ENCODE measurements around the gene ADAMTS15. TPM values are rescaled to one million over a fixed set of nuclear protein-coding genes. Genes with fewer than 3 reads are reported as not detected.

Gene ADAMTS15, protein sequence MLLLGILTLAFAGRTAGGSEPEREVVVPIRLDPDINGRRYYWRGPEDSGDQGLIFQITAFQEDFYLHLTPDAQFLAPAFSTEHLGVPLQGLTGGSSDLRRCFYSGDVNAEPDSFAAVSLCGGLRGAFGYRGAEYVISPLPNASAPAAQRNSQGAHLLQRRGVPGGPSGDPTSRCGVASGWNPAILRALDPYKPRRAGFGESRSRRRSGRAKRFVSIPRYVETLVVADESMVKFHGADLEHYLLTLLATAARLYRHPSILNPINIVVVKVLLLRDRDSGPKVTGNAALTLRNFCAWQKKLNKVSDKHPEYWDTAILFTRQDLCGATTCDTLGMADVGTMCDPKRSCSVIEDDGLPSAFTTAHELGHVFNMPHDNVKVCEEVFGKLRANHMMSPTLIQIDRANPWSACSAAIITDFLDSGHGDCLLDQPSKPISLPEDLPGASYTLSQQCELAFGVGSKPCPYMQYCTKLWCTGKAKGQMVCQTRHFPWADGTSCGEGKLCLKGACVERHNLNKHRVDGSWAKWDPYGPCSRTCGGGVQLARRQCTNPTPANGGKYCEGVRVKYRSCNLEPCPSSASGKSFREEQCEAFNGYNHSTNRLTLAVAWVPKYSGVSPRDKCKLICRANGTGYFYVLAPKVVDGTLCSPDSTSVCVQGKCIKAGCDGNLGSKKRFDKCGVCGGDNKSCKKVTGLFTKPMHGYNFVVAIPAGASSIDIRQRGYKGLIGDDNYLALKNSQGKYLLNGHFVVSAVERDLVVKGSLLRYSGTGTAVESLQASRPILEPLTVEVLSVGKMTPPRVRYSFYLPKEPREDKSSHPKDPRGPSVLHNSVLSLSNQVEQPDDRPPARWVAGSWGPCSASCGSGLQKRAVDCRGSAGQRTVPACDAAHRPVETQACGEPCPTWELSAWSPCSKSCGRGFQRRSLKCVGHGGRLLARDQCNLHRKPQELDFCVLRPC
- 10 to 100 TPM; 26.3 to 49.6 (median 34.5) TPM for total RNA-seq

DNA sequence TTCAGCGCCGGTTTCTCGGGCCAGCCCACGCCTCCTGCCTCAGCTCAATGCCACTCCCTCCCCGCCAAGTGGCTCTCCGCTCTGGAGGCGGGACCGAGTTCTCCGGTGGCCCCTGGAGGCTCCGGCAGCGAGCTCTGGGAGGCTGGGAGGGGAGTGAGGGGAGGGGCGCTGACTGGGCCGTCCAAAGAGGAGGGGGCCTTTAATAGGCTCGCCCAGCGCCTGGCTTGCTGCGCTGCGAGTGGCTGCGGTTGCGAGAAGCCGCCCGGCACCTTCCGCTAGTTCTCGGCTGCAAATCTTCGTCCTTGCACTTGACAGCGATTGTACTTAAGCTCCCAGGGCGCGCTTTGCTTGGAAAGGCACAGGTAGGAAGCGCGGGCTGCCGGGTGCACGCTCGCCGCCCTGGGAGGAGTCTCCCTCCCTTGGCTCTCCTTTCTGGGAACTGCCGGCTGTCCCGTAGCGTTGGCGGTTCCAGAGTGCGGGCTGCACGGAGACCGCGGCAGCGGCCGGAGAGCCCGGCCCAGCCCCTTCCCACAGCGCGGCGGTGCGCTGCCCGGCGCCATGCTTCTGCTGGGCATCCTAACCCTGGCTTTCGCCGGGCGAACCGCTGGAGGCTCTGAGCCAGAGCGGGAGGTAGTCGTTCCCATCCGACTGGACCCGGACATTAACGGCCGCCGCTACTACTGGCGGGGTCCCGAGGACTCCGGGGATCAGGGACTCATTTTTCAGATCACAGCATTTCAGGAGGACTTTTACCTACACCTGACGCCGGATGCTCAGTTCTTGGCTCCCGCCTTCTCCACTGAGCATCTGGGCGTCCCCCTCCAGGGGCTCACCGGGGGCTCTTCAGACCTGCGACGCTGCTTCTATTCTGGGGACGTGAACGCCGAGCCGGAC is at the start of gene ADAMTS15:
TSS of gene ADAMTS15 (plus strand) at position 230 of the 894 bp plus-strand sequence. CDS start at position 559, 329 bp downstream.
- DNase-seq (ENCODE audit: low spot score) (no peak), ATAC-seq (ENCODE audit: low FRiP score) (peak; percentile 78)
- TF ChIP-seq, protein P1, sequence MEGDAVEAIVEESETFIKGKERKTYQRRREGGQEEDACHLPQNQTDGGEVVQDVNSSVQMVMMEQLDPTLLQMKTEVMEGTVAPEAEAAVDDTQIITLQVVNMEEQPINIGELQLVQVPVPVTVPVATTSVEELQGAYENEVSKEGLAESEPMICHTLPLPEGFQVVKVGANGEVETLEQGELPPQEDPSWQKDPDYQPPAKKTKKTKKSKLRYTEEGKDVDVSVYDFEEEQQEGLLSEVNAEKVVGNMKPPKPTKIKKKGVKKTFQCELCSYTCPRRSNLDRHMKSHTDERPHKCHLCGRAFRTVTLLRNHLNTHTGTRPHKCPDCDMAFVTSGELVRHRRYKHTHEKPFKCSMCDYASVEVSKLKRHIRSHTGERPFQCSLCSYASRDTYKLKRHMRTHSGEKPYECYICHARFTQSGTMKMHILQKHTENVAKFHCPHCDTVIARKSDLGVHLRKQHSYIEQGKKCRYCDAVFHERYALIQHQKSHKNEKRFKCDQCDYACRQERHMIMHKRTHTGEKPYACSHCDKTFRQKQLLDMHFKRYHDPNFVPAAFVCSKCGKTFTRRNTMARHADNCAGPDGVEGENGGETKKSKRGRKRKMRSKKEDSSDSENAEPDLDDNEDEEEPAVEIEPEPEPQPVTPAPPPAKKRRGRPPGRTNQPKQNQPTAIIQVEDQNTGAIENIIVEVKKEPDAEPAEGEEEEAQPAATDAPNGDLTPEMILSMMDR (IDR thresholded peaks at IDR 0.05), result no peak

DNA sequence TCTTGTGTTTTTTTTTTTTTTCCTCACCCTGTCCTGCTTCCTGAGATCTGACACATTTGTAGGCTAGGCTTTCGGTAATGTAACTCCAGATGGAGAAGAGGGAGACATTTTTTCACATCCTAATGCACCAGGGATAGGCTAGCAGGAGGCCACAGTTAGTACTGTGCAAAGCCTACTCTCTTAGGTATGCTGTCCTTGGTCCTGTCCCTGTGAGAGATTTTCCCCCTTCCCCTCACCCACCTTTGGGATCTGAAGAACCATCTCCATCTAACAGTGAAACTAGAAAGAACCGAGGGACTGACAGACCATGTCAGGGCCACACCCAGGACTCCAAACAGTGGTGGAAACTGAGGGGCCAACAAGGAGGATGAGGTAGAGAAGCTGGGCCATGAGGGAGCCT is 49.2 kb upstream of the ADAMTS15 start:
- TF ChIP-seq, protein P1 (IDR thresholded peaks at IDR 0.05), result no peak
- no peak for ATAC-seq (ENCODE audit: low FRiP score)

DNA sequence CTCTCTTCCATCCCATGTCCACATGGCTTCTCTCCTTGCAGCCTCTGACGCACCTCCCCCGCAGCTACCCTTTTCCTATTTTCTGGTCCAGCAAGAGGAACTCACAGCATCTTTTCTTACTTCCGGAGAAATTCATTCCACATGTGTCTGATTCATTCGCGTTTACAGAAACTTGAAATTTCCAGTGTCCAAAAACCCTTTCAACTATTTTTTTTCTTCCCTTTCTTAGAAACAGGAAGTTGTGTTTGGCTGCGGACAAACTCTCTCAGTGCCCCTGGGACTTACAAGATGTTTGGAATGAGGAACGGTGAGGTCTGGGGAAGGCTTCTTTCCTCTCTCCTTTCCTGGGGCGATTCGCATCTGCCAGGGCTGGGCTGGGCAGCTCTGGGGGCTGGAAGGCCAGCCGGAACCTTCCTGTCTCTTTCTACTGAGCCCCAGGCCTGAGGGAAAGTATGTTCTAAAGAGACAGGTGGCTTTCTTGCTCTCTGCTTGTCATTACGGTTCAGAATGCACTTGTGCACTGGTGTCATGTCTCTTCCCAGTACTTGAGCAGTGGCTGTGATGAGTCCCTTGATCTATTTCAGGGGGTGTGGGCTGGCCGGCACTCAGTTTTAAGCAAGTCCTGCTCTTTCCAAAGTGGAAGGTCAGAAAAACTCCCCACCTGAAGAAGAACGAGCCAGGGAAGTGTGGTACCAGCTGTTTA is 47.5 kb upstream of the ADAMTS15 start:
- TF ChIP-seq, protein P1 (IDR thresholded peaks at IDR 0.05), result no peak
- DNase-seq (ENCODE audit: low spot score) (no peak), ATAC-seq (ENCODE audit: low FRiP score) (no peak)

More for the DNA sequence above, 49.2 kb upstream of the ADAMTS15 start:
- no peak for DNase-seq (ENCODE audit: low spot score)

DNA sequence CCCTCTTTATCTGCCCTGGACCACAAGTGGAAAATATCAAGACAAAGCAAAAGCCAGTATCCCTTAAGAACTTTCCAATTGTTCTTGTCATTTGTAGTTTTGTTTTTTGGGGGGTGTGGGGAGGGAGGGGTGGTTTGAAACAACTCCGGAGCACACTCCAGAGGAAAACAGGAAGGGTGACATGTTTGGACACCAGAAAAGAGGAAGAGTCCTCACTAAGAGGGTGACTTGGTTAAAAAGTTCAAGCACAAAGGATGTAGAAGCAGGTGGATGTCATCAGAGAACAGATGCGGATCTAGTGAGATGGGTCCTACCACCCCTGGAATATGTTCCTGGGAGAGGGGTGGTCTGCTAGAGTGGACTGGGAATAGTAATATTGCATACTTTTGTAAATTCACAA is 45.9 kb upstream of the ADAMTS15 start:
- DNase-seq (ENCODE audit: low spot score) (no peak), ATAC-seq (ENCODE audit: low FRiP score) (no peak)
- TF ChIP-seq, protein P1 (IDR thresholded peaks at IDR 0.05), result no peak

DNA sequence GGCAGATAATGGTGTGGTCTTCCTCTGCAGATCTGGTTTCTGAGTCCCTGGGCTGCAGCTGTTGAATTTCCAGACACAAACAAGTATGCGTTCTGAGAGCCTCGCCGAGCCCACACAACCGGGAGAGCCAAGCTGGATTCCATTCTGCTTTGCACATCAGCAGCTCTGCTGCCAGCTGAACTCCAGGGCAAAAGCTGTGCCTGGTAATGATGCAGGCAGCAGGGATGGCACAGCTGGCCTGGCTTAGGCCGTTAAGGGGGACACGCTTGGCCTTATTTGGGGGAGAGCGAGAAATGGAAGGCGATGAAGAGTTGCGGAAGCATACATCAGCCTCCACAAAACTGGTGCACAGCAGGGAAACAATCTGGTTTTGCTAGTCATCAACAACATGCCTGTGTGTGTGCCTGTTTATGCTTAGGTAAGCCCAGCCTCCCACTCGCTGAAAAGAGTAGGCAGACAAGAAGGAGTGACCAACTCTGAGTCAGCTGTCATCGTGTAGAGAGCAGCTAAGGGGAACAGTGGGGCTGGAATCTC is 45.1 kb upstream of the ADAMTS15 start:
- TF ChIP-seq, protein P1 (IDR thresholded peaks at IDR 0.05), result no peak
- DNase-seq (ENCODE audit: low spot score), result no peak
- peak; percentile 76 for ATAC-seq (ENCODE audit: low FRiP score)

Measured in omental fat pad (tissue), 4 donors.